Caco-2 (cell line): ENCODE results near the gene ANKFY1. TPM values are rescaled to one million over a fixed set of nuclear protein-coding genes. Genes with fewer than 3 reads are reported as not detected.

ENCODE experiments used
- BruUV-seq: library from RNA; stranded (reverse); fragments of 400-500 nt; replicated peaks from 2 replicates; lab custom pipeline; 2021; lab: Mats Ljungman, UMichigan
- CTCF ChIA-PET: fragments of 300-600 bp; sonication (Branson Sonifier 250); formaldehyde crosslinking; loops from one replicate; lab custom pipeline; 2022; ENCODE audit warnings: antibody characterized with exemption; lab: Charles Lee
- POLR2A ChIA-PET: fragments of 300-600 bp; sonication (Branson Sonifier 250); formaldehyde crosslinking; loops from one replicate; lab custom pipeline; 2022; ENCODE audit warnings: antibody characterized with exemption; lab: Charles Lee
- DNase-seq, 2 experiments: peaks; one replicate each; pipeline versions ENCODE4 v3.0.0 to v3.0.0-alpha.2; 2020 to 2022
- H3K27me3 ChIP-seq: replicated peaks from 2 replicates; pipeline ENCODE4 v1.6.0; 2011; ENCODE audit warnings: low read length; ENCODE audit not compliant: control insufficient read depth, insufficient read depth
- H3K36me3 ChIP-seq: 2 replicates; pipeline ENCODE4 v1.5.1; 2011; ENCODE audit warnings: low read length; ENCODE audit not compliant: control insufficient read depth, insufficient read depth
- H3K4me1 ChIP-seq: fragments of 250-450 bp; sonication (Bioruptor Pico); 2 replicates; pipeline ENCODE4 v1.5.1; 2020; ENCODE audit warnings: mild to moderate bottlenecking
- H3K4me3 ChIP-seq: 2 replicates; pipeline ENCODE4 v1.5.1; 2011; ENCODE audit warnings: low read depth, mild to moderate bottlenecking, control low read depth, low read length
- H3K9me3 ChIP-seq: fragments of 250-450 bp; sonication (Bioruptor Pico); 2 replicates; pipeline ENCODE4 v1.5.1; 2020; ENCODE audit warnings: mild to moderate bottlenecking, moderate library complexity
- H3K27ac Mint-ChIP-seq: one replicate; pipeline ENCODE4 v1.8.0; 2022; ENCODE audit warnings: mixed read lengths; ENCODE audit not compliant: unreplicated experiment
- H3K27me3 Mint-ChIP-seq: one replicate; pipeline ENCODE4 v1.8.0; 2022; ENCODE audit warnings: mixed read lengths; ENCODE audit not compliant: insufficient read depth, unreplicated experiment
- H3K36me3 Mint-ChIP-seq: one replicate; pipeline ENCODE4 v1.8.0; 2022; ENCODE audit warnings: mild to moderate bottlenecking, mixed read lengths; ENCODE audit not compliant: insufficient read depth, unreplicated experiment
- H3K4me1 Mint-ChIP-seq: one replicate; pipeline ENCODE4 v1.8.0; 2022; ENCODE audit warnings: low read depth, mixed read lengths; ENCODE audit not compliant: unreplicated experiment
- H3K4me3 Mint-ChIP-seq: one replicate; pipeline ENCODE4 v1.8.0; 2022; ENCODE audit warnings: mild to moderate bottlenecking, moderate library complexity, mixed read lengths; ENCODE audit not compliant: unreplicated experiment
- H3K9me3 Mint-ChIP-seq: one replicate; pipeline ENCODE4 v1.8.0; 2022; ENCODE audit warnings: mixed read lengths; ENCODE audit not compliant: unreplicated experiment
- CTCF ChIP-seq, 2 experiments: fragments of 200-600 bp in 1 of 2; IDR thresholded peaks; 1 replicate in 1 of 2; 2 replicates in 1 of 2; pipeline versions ENCODE4 v1.5.1 to v1.8.0; 2011 to 2022; ENCODE audit warnings: antibody characterized with exemption in 1 of 2, control low read depth in 1 of 2, inconsistent platforms in 1 of 2, low read depth in 1 of 2, low read length in 1 of 2, mild to moderate bottlenecking in 1 of 2, moderate library complexity in 1 of 2; ENCODE audit not compliant: insufficient read depth in 1 of 2, severe bottlenecking in 1 of 2, unreplicated experiment in 1 of 2
- intact Hi-C: fragments of 100-400 bp; cut with micrococcal nuclease; formaldehyde crosslinking; loops from one replicate; pipeline ENCODE4 v1.10.0; 2022; ENCODE audit not compliant: unreplicated experiment
- total RNA-seq: library from RNA; stranded (reverse); gene quantifications from 2 replicates; pipeline ENCODE4 v1.2.3, GENCODE V29; 2022

ANKFY1 gene
- total RNA-seq, 1 experiment from 2014 or later = 25.0 TPM

GRCh38 chr17:4221899-4222659, 41.7 kb downstream of the ANKFY1 start:
- Histone ChIP-seq H3K4me3 (no peak overlapping the region), H3K36me3 (no peaks in the 10 kb centered on the region), H3K27me3 (no peaks in the 10 kb centered on the region), H3K4me1 (no peaks in the 10 kb centered on the region), H3K9me3 (no peaks in the 10 kb centered on the region)
- no peak for DNase-seq
- CTCF ChIA-PET = no interaction called here
- Mint-ChIP-seq H3K4me3 (no peak overlapping the region), H3K4me1 (no peaks in the 10 kb centered on the region), H3K36me3 (peaks cover 13% of the 10 kb centered on the region), H3K9me3 (no peaks in the 10 kb centered on the region), H3K27me3 (no peaks in the 10 kb centered on the region), H3K27ac (no peak overlapping the region)
- POLR2A ChIA-PET = no interaction called here
- no TSS peak for BruUV-seq
- intact Hi-C loops = no loop called here
- no peak for TF ChIP-seq CTCF (IDR thresholded peaks at IDR 0.05; ENCODE audit: insufficient read depth in 1 of 2, low read depth in 1 of 2, low read length in 1 of 2, severe bottlenecking in 1 of 2, unreplicated experiment in 1 of 2)

GRCh38 chr17:4221163-4221562, 42.6 kb downstream of the ANKFY1 start:
- Mint-ChIP-seq H3K27ac (no peak overlapping the region), H3K36me3 (peaks cover 13% of the 10 kb centered on the region), H3K4me3 (no peak overlapping the region), H3K27me3 (no peaks in the 10 kb centered on the region), H3K4me1 (no peaks in the 10 kb centered on the region), H3K9me3 (no peaks in the 10 kb centered on the region)
- no peaks in the 10 kb centered on the region for H3K36me3 ChIP-seq
- no peak for DNase-seq
- intact Hi-C loops = no loop called here
- H3K4me3 ChIP-seq = no peak overlapping the region
- H3K9me3 ChIP-seq = no peaks in the 10 kb centered on the region
- TF ChIP-seq CTCF (IDR thresholded peaks at IDR 0.05; ENCODE audit: insufficient read depth in 1 of 2, low read depth in 1 of 2, low read length in 1 of 2, severe bottlenecking in 1 of 2, unreplicated experiment in 1 of 2) = no peak
- H3K4me1 ChIP-seq = no peaks in the 10 kb centered on the region
- ChIA-PET CTCF (no interaction called here), POLR2A (no interaction called here)
- no peaks in the 10 kb centered on the region for H3K27me3 ChIP-seq
- BruUV-seq = no TSS peak

DNA sequence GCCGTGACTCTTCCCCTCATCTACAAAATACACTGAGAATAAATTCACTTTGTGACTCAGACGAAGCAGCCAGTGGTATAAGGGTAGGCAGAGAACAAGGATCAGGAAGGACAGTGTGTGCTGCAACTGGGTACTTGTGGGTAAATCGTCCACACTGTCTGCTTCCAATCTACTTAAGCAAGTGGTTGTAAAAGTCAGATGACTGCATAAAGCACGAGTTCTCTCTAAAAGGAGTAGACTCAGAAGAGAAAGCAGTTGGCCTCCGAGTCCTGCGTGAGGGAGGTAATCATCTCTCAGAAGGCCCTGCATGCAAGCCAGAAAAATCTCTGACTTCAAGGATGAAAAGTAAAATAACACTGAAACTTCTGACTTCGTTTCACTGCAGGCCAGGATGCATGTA, 43.1 kb downstream of the ANKFY1 start:
- Histone ChIP-seq H3K4me3 (no peak overlapping the region), H3K36me3 (no peaks in the 10 kb centered on the region), H3K9me3 (no peaks in the 10 kb centered on the region), H3K27me3 (no peaks in the 10 kb centered on the region), H3K4me1 (no peaks in the 10 kb centered on the region)
- no peak overlapping the region for H3K27ac Mint-ChIP-seq
- no peak for DNase-seq
- H3K9me3 Mint-ChIP-seq = no peaks in the 10 kb centered on the region
- CTCF ChIA-PET = no interaction called here
- H3K27me3 Mint-ChIP-seq = no peaks in the 10 kb centered on the region
- BruUV-seq = no TSS peak
- H3K4me1 Mint-ChIP-seq = no peaks in the 10 kb centered on the region
- POLR2A ChIA-PET = no interaction called here
- intact Hi-C loops = no loop called here
- H3K36me3 Mint-ChIP-seq = peaks cover 13% of the 10 kb centered on the region
- H3K4me3 Mint-ChIP-seq = no peak overlapping the region
- no peak for TF ChIP-seq CTCF (IDR thresholded peaks at IDR 0.05; ENCODE audit: insufficient read depth in 1 of 2, low read depth in 1 of 2, low read length in 1 of 2, severe bottlenecking in 1 of 2, unreplicated experiment in 1 of 2)
